Measurements from ENCODE around the gene USP46.

GRCh38 chr4:52675111-52675510, 16.0 kb upstream of the USP46 start:
- TF ChIP-seq CTCF (IDR thresholded peaks at IDR 0.05; ENCODE audit: poor library complexity) (no peak), EZH2 (IDR thresholded peaks at IDR 0.05; ENCODE audit: borderline replicate concordance) (no peak)

All from hepatocyte (in vitro differentiated cells).